Small intestine (tissue), 7 donors: Measurements from ENCODE around the gene PPIB. TPM values are rescaled to one million over a fixed set of nuclear protein-coding genes. Genes with fewer than 3 reads are reported as not detected.
A peak's percentile ranks its signal among the peaks of the same experiment; 100 is the strongest.

Source experiments
- DNase-seq, 2 donors: peaks; one replicate each; pipeline versions ENCODE4 v3.0.0 to v3.0.0-alpha.2; 2013
- FAIRE-seq: peaks from 2 replicates; lab custom pipeline; 2012; peaks lifted over from hg19 to GRCh38; lab: Jason Lieb, UNC
- H3K27ac ChIP-seq, 3 donors: one replicate each; pipeline ENCODE4 v1.5.1; 2013; ENCODE audit warnings: low read length in 2 of 3, mild to moderate bottlenecking in 2 of 3, control low read depth in 1 of 3, inconsistent platforms in 1 of 3, low read depth in 1 of 3, moderate library complexity in 1 of 3
- H3K27me3 ChIP-seq, 3 donors: one replicate each; pipeline ENCODE4 v1.6.1; 2013; ENCODE audit warnings: low read length in 3 of 3, inconsistent platforms in 1 of 3; ENCODE audit not compliant: control insufficient read depth in 3 of 3, insufficient read depth in 3 of 3
- H3K36me3 ChIP-seq, 3 donors: one replicate each; pipeline ENCODE4 v1.6.1; 2013; ENCODE audit warnings: low read length in 3 of 3, inconsistent platforms in 1 of 3, low read depth in 1 of 3, mild to moderate bottlenecking in 1 of 3, moderate library complexity in 1 of 3; ENCODE audit not compliant: control insufficient read depth in 3 of 3, insufficient read depth in 2 of 3
- H3K4me1 ChIP-seq, 3 donors: one replicate each; pipeline ENCODE4 v1.6.1; 2013; ENCODE audit warnings: low read length in 2 of 3, inconsistent platforms in 1 of 3, low read depth in 1 of 3, mild to moderate bottlenecking in 1 of 3, moderate library complexity in 1 of 3; ENCODE audit not compliant: control insufficient read depth in 3 of 3, insufficient read depth in 2 of 3
- H3K4me3 ChIP-seq, 3 donors: one replicate each; pipeline ENCODE4 v1.5.1; 2013; ENCODE audit warnings: low read length in 3 of 3, control low read depth in 1 of 3, inconsistent platforms in 1 of 3, low read depth in 1 of 3, mild to moderate bottlenecking in 1 of 3, moderate library complexity in 1 of 3
- H3K9me3 ChIP-seq, 2 donors: one replicate each; pipeline ENCODE4 v1.6.1; 2013; ENCODE audit warnings: low read depth in 1 of 2, low read length in 1 of 2; ENCODE audit not compliant: control insufficient read depth in 2 of 2, insufficient read depth in 1 of 2
- WGBS, 3 donors: extraction: QIAGEN DNeasy Blood & Tissue Kit; methylation state at CpG; one replicate each; pipeline ENCODE4 v1.1.7; 2013; 5-methylcytosine and 5-hydroxymethylcytosine counted together
- polyA plus RNA-seq, 4 donors: library from polyadenylated mRNA; stranded (reverse) in 3 of 4; unstranded in 1 of 4; fragments of 200-250 nt in 3 of 4; fragments of 120-200 nt in 1 of 4; gene quantifications; one replicate each; pipeline versions ENCODE4 v1.2.1 to v1.2.3, GENCODE V29; 2013
- donor health status: healthy with polysubstance abuse.
- donor health status: control.
- donor health status: control.
- donor health status: Bipolar disorder and iron deficiency.
- donor health status: healthy.

The PPIB gene
- polyA plus RNA-seq, 4 donors, result 248 to 895 (median 413) TPM

DNA sequence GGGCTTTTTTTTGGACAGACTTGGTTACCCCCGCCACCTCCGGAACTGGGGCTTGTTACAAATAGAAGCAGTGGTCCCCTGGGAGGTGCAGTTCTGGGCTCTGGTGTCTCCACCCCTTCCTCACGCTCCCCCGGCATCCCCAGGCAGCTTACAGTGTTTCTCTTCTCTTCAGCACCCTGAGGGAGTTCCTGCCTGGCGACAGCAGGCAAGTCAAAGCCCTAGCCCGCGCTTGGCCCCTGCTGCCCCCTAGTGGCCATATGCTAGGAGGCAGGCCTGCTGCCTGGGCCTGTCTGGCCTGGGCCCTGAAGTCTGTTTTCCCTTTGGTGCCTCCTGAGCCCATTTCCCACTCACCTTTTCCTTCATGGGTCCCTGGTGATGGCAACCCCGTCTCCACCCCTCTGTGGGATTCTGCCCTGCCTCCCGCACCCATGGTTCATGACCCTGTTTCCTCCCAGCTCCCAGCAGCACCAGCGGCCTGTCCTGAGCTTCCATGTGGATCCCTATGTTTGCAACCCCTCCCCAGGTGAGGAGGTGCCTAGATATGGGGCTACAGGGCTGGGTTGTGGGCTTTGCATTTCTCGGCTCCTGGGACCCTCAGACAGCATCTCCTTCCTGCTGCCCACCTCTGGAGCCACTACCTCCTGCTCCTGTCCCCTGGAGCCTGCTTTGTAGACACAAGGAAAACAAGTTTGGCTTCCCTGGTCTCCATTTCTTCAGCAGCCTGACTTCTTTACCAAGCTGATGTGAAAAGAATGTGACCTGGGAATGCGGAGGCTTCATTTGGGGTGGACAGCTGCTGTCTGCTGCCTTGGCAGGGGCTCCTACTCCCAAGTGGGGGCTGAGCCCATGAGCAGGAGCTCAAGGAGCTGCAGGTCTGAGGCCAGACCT, 9.1 kb downstream of the PPIB start:
- no peak overlapping the region for H3K27ac ChIP-seq
- DNase-seq (peak; percentile 84 to 92), FAIRE-seq (no peak)
- H3K9me3 ChIP-seq, result no peaks in the 10 kb centered on the region
- peaks cover 0 to 21% (median 4%) of the 10 kb centered on the region in 3 donors for H3K27me3 ChIP-seq
- peaks cover 25 to 49% (median 28%) of the 10 kb centered on the region in 3 donors for H3K36me3 ChIP-seq
- peaks cover 0 to 18% (median 0%) of the 10 kb centered on the region in 3 donors for H3K4me1 ChIP-seq
- WGBS, 3 donors, result 18 to 25% (median 23%) methylated on average over 12 of the region's 12 CpGs
- H3K4me3 ChIP-seq, result no peak overlapping the region

DNA sequence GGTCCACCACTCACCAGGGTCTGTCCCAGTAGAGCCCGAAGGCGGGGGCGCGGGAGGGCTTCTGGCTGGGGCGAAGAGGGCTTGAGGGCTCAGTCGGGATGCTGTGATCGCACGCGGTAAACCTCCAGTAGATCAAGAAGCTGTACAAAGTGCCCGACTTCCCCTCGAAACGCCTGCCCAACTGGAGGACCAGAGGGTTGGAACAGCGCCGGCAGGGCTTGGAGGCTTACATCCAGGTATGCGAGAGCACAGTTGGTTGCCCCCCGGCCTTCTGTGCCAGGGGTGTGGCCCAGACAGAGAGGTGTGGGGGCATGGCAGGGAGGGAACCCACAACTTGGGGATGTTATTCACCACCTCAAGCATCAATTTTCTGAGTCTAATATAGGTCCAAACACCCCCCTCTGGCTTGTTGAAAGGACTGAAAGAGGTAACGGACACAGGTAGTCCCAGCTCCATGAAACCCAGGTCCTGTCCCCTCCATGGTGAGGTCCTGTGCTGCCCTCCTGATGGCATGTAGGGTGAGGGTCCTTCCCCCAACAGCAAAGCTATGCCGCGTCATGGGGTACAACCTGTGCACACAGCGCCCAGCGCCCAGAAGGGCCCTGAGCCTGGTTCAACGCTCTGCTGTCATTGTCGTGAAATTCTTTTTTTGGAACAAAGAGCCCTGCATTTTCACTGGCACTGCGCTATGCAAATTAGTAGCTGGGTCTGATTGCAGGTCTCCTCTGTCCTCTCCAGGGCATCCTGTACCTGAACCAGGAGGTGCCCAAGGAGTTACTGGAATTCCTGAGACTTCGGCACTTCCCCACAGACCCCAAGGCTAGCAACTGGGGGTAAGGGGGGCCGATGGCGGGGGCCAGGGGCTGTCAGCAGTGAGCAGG, 10.1 kb downstream of the PPIB start:
- 22% methylated on average over 27 of the region's 27 CpGs for WGBS, 3 donors
- Histone ChIP-seq H3K36me3 (peaks cover 15 to 39% (median 18%) of the 10 kb centered on the region in 3 donors), H3K27me3 (peaks cover 0 to 21% (median 4%) of the 10 kb centered on the region in 3 donors), H3K4me1 (peaks cover 0 to 18% (median 0%) of the 10 kb centered on the region in 3 donors), H3K27ac (no peak overlapping the region), H3K4me3 (peak overlapping the region; percentile 9 to 60 (median 34)), H3K9me3 (no peaks in the 10 kb centered on the region)
- peak in 1 of 2 donors; percentile 22 for DNase-seq
- FAIRE-seq, result no peak

DNA sequence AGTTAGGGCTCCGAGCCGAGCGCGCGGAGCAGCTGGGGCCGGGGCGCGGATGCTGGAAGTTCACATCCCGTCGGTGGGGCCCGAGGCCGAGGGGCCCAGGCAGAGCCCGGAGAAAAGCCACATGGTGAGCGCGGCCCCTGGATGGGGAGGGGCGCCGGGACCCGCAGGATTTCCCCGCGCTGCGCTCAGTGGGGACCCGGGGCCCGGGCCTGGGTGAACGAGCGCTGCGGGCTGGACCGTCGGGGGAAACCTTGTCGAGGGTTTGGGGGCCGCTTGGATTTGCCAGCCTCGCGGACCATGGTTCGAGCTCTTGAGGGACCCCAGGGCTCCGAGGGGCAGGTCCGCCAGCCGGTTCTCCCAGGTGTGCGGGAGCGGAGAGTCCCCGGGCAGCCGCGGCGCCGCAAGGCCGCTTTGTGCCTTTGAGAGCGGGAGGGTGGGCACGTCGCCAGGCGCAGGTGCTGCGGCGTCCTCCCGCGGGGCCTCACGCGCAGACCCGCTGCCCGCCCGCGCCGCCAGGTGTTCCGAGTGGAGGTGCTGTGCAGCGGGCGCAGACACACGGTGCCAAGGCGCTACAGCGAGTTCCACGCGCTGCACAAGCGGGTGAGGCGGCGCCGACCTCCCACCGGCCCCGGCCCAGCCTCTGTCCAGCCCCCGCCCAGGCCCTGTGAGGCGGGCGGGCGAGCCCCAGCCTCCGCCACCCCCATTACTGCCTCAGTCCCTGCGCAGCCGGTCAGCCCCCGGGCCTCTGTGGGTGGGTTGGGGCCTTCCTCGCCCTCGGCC, 10.9 kb downstream of the PPIB start, which contains the start of gene SNX22:
TSS of gene SNX22 (plus strand) at position 5 of the 780 bp plus-strand sequence. CDS start at position 50, 45 bp downstream.
- Histone ChIP-seq H3K27me3 (peaks cover 0 to 21% (median 4%) of the 10 kb centered on the region in 3 donors), H3K4me3 (peak within 1 kb of the TSS; percentile 38 to 60 (median 46)), H3K9me3 (no peaks in the 10 kb centered on the region), H3K36me3 (peaks cover 8 to 33% (median 12%) of the 10 kb centered on the region in 3 donors), H3K4me1 (peaks cover 0 to 22% (median 0%) of the 10 kb centered on the region in 3 donors), H3K27ac (no peak within 1 kb of the TSS)
- 0 to 1% (median 1%) methylated on average over 61 to 83 of the region's 83 CpGs for WGBS, 3 donors
- peak in 1 of 2 donors; percentile 53 for DNase-seq
- FAIRE-seq, result no peak

DNA sequence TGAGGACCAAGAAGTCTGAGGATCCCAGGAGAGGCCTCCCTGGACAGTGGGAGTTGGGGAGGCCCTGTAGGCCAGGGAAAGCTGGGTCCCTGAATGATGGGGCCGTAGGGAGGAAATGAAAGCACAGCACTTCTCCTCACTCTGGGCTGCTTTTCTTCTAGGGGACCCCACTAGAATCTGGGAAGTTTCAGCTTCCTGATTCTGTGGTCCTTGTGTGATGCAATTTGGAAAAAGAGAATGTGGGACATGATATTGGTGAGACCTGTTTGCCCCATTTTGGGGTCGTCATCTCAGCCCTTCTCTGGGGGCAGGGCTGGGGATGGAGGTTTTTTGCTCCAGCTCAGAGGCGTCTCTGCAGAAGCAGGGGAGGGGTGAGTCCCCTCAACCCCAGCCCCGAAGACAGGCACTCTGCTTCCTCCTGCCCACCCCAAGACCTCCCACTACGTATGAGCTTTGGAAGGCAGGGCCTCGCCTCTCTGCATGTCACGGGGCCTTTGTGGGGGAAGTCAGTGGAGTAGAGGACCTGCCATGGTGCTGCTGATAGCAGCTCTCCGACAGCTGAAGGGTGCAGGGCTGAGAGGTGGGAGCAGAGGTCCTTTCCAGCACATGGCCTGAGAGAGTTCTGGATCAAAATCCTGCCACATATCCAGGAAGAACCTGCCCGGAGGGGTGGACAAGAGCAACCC, 12.8 kb downstream of the PPIB start:
- H3K27ac ChIP-seq, result no peak overlapping the region
- H3K4me3 ChIP-seq, result no peak overlapping the region
- H3K36me3 ChIP-seq, result peaks cover 0 to 28% (median 0%) of the 10 kb centered on the region in 3 donors
- peaks cover 0 to 21% (median 4%) of the 10 kb centered on the region in 3 donors for H3K27me3 ChIP-seq
- WGBS, 3 donors, result 67 to 80% (median 71%) methylated on average over 8 to 9 of the region's 9 CpGs
- peaks cover 0 to 23% (median 0%) of the 10 kb centered on the region in 3 donors for H3K4me1 ChIP-seq
- no peak for DNase-seq
- FAIRE-seq, result no peak
- H3K9me3 ChIP-seq, result no peaks in the 10 kb centered on the region

DNA sequence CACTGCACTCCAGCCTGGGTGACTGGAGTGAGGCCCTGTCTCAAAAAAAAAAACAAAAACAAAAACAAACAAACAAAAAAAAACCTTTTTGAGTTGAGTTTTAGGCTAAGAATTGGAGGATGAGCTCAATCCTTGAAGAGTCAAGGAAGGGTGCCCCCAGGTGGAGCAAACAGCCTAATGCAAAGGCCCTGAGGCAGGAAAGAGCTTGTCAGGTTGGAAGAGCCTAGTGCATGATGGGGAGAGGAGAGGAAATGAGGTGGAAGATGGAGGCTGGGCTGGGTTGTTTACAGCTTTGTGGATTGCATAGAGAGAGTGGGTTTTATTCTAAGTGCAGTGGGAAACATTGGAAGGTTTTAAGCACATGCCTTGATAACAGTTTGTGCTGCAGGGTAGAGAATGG, 13.4 kb downstream of the PPIB start:
- peak in 1 of 2 donors; percentile 27 for DNase-seq
- Histone ChIP-seq H3K4me1 (peaks cover 0 to 23% (median 0%) of the 10 kb centered on the region in 3 donors), H3K36me3 (peaks cover 0 to 30% (median 0%) of the 10 kb centered on the region in 3 donors), H3K4me3 (no peak overlapping the region), H3K27me3 (peaks cover 0 to 21% (median 4%) of the 10 kb centered on the region in 3 donors), H3K27ac (no peak overlapping the region), H3K9me3 (no peaks in the 10 kb centered on the region)
- no peak for FAIRE-seq

DNA sequence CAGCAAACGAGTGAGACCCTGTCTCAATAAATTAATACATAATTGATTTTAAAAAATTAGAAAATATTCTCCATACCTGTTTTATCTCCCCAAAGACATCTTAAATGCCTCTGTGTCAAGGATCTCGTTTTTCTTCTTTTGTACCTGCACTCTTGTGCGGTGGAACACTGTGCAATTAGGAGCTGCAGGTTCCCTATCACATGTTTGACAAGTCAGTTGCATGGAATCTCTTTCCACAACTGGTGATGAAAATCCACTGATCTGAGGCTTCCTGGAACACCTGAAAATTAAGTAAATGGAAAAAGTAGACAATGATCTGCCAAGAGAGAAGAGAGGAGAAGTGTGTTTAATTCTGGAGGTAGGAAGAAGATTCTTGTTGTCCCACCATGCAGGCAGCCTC, 14.2 kb downstream of the PPIB start:
- DNase-seq (no peak), FAIRE-seq (no peak)
- Histone ChIP-seq H3K4me1 (peaks cover 0 to 23% (median 0%) of the 10 kb centered on the region in 3 donors), H3K9me3 (no peaks in the 10 kb centered on the region), H3K4me3 (no peak overlapping the region), H3K27me3 (peaks cover 0 to 21% (median 4%) of the 10 kb centered on the region in 3 donors), H3K36me3 (peaks cover 2 to 25% (median 3%) of the 10 kb centered on the region in 3 donors), H3K27ac (no peak overlapping the region)
- WGBS, 3 donors, result 68 to 81% (median 71%) methylated on average over 3 of the region's 3 CpGs

DNA sequence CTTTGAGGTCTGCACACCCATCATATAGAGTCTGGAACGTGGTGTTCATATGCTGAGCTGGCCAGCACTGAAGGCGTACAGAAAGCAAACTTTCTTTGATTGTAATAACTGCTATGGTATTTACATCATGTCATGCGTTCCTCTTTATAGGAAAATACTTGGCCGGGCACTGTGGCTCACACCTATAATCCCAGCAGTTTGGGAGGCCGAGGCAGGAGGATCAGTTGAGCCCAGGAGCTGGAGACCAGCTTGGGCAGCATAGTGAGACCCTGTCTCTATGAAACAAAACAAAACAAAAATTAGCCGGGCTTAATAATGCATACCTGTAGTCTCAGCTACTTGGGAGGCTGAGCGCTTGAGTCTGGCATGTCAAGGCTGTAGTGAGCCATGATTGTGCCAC, 14.7 kb downstream of the PPIB start:
- no peak for FAIRE-seq
- H3K9me3 ChIP-seq, result no peaks in the 10 kb centered on the region
- no peak overlapping the region for H3K4me3 ChIP-seq
- WGBS, 3 donors, result 75 to 89% (median 80%) methylated on average over 7 of the region's 7 CpGs
- no peak for DNase-seq
- H3K4me1 ChIP-seq, result peaks cover 0 to 20% (median 0%) of the 10 kb centered on the region in 3 donors
- H3K36me3 ChIP-seq, result peaks cover 2 to 28% (median 3%) of the 10 kb centered on the region in 3 donors
- no peak overlapping the region for H3K27ac ChIP-seq
- peaks cover 0 to 20% (median 4%) of the 10 kb centered on the region in 3 donors for H3K27me3 ChIP-seq
